ENCODE results near the gene PRDM8. TPM values are rescaled to one million over a fixed set of nuclear protein-coding genes. Genes with fewer than 3 reads are reported as not detected.

PRDM8 gene
- total and polyA plus RNA-seq, 5 experiments from 2014 or later = 0.55 to 11.5 (median 1.8) TPM

DNA sequence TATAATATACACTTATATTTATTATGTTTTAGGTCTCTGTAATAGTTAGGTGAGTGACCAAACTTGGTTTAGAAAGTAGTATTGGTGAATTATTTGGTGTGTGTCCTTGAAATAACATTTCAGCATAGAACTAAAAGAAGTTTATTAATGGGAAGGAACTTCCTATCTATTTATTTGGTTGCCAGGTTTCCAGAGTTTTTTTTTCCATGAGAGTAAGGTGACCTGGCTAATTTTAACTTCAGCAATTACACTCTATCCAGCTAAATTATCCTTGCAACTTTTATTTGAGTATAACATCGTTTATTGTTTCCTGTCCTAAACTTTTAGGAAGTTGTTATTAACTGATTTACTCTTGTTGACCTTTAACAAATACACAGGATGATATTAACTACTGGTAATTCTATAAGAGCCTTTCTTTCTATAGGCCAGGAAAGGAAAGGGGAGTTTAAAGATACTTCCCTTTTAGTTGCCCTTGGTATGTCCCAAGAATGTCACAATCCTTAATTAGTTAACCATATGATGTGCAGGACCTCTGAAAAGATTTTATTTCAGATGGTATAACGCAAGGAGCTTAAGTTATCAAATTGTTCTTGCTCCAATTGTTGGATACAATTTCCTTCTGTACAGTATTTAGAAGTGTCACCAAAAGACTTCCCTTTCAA is 18.9 kb downstream of the PRDM8 start:
- H3K36me3 Mint-ChIP-seq = no peaks in the 10 kb centered on the region
- DNase-seq (no peak), ATAC-seq (no peak)
- peaks cover 8 to 35% (median 10%) of the 10 kb centered on the region in 5 donors for H3K27me3 Mint-ChIP-seq
- POLR2A ChIA-PET = interaction anchor here (1.1 kb wide), 1 partner anchor 14 kb away, joined by 4 read pairs; no protein-coding TSS in a partner anchor
- H3K4me1 Mint-ChIP-seq = peaks cover 0 to 3% (median 0%) of the 10 kb centered on the region in 4 donors
- no peaks in the 10 kb centered on the region for H3K9me3 Mint-ChIP-seq
- no peak overlapping the region for H3K27ac Mint-ChIP-seq
- H3K4me3 Mint-ChIP-seq = no peak overlapping the region

- Mint-ChIP-seq H3K4me1 (peaks cover 0 to 3% (median 0%) of the 10 kb centered on the region in 4 donors), H3K4me3 (no peak overlapping the region), H3K27ac (no peak overlapping the region), H3K36me3 (no peaks in the 10 kb centered on the region), H3K9me3 (no peaks in the 10 kb centered on the region), H3K27me3 (peaks cover 8 to 31% (median 10%) of the 10 kb centered on the region in 5 donors)
- no peak for ATAC-seq
- no peak for DNase-seq
- POLR2A ChIA-PET = interaction anchor here (1.5 kb wide), 1 partner anchor 17 kb away, joined by 3 read pairs; no protein-coding TSS in a partner anchor
These were observed 22.2 kb downstream of the PRDM8 start for GRCh38 chr4:80219301-80220025.

GRCh38 chr4:80220711-80221110 is 23.4 kb downstream of the PRDM8 start:
- DNase-seq (no peak), ATAC-seq (no peak)
- no peaks in the 10 kb centered on the region for H3K4me1 Mint-ChIP-seq
- no peaks in the 10 kb centered on the region for H3K9me3 Mint-ChIP-seq
- H3K27ac Mint-ChIP-seq = no peak overlapping the region
- POLR2A ChIA-PET = interaction anchor here (1.5 kb wide), 1 partner anchor 18 kb away, joined by 3 read pairs; no protein-coding TSS in a partner anchor
- no peaks in the 10 kb centered on the region for H3K36me3 Mint-ChIP-seq
- H3K4me3 Mint-ChIP-seq = no peak overlapping the region
- H3K27me3 Mint-ChIP-seq = peaks cover 8 to 31% (median 10%) of the 10 kb centered on the region in 5 donors

DNA sequence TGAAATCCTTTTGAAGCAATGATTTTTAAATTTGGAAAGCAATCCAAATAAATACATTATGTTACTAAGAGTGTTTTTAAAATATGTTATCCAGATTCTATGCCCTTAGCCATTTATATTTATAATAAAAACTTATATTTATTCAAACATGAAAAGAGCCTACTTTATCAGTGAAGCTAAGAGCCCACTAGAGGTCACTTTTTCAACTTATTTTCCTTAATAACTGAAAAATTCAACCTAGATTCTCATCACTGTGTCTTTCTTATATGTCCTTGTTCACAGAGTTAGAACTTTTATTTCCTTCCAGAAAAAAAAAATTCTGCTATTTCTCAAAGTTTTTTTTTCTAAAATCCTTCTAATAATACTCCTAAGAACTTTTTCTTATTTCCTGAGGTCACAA is 23.9 kb downstream of the PRDM8 start:
- Mint-ChIP-seq H3K27ac (no peak overlapping the region), H3K27me3 (peaks cover 8 to 31% (median 10%) of the 10 kb centered on the region in 5 donors), H3K36me3 (no peaks in the 10 kb centered on the region), H3K4me3 (no peak overlapping the region), H3K4me1 (no peaks in the 10 kb centered on the region), H3K9me3 (no peaks in the 10 kb centered on the region)
- POLR2A ChIA-PET = interaction anchor here (1.5 kb wide), 1 partner anchor 18 kb away, joined by 3 read pairs; no protein-coding TSS in a partner anchor
- no peak for ATAC-seq
- DNase-seq = no peak

GRCh38 chr4:80225595-80225994 is 28.3 kb downstream of the PRDM8 start:
- ATAC-seq (no peak), DNase-seq (no peak)
- Mint-ChIP-seq H3K27ac (no peak overlapping the region), H3K4me1 (no peaks in the 10 kb centered on the region), H3K36me3 (no peaks in the 10 kb centered on the region), H3K4me3 (no peak overlapping the region), H3K27me3 (peaks cover 2 to 19% (median 9%) of the 10 kb centered on the region in 5 donors), H3K9me3 (no peaks in the 10 kb centered on the region)
- POLR2A ChIA-PET = no interaction called here

- POLR2A ChIA-PET = no interaction called here
- Mint-ChIP-seq H3K4me1 (no peaks in the 10 kb centered on the region), H3K9me3 (no peaks in the 10 kb centered on the region), H3K36me3 (no peaks in the 10 kb centered on the region), H3K4me3 (no peak overlapping the region), H3K27me3 (peaks cover 0 to 20% (median 7%) of the 10 kb centered on the region in 5 donors), H3K27ac (no peak overlapping the region)
- no peak for DNase-seq
- ATAC-seq = no peak
These were observed 28.8 kb downstream of the PRDM8 start for GRCh38 chr4:80226094-80226493.

DNA sequence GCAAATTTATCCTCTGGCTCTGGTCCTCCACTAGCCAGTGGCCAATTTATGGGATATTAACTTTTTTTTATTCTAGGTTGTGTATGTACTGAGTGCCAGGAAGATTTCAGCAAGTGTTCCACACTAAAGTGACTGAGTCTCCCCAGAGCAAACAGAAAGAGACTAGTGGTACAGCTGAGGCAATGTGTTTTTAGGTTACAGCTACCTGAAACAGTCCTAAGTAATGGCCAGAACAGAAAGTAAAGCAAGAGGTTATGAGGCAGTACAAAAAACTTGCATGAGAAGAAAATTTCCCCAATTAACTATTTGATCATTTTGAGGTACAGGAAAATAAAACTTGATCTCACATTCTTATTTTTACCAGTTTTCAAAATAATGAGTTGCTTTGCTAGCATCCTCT is 31.2 kb downstream of the PRDM8 start:
- Mint-ChIP-seq H3K27ac (no peak overlapping the region), H3K27me3 (peaks cover 0 to 20% (median 6%) of the 10 kb centered on the region in 5 donors), H3K4me3 (no peak overlapping the region), H3K36me3 (no peaks in the 10 kb centered on the region), H3K4me1 (no peaks in the 10 kb centered on the region), H3K9me3 (no peaks in the 10 kb centered on the region)
- ATAC-seq = no peak
- POLR2A ChIA-PET = no interaction called here
- no peak for DNase-seq

- POLR2A ChIA-PET = no interaction called here
- H3K4me3 Mint-ChIP-seq = no peak overlapping the region
- no peaks in the 10 kb centered on the region for H3K36me3 Mint-ChIP-seq
- ATAC-seq = no peak
- no peaks in the 10 kb centered on the region for H3K9me3 Mint-ChIP-seq
- H3K27me3 Mint-ChIP-seq = peaks cover 0 to 20% (median 9%) of the 10 kb centered on the region in 5 donors
- no peak overlapping the region for H3K27ac Mint-ChIP-seq
- H3K4me1 Mint-ChIP-seq = no peaks in the 10 kb centered on the region
- no peak for DNase-seq
These were observed 31.8 kb downstream of the PRDM8 start for GRCh38 chr4:80229128-80229527.

GRCh38 chr4:80229590-80229989 is 32.3 kb downstream of the PRDM8 start:
- H3K4me3 Mint-ChIP-seq = no peak overlapping the region
- DNase-seq (no peak), ATAC-seq (no peak)
- POLR2A ChIA-PET = no interaction called here
- no peak overlapping the region for H3K27ac Mint-ChIP-seq
- no peaks in the 10 kb centered on the region for H3K9me3 Mint-ChIP-seq
- H3K36me3 Mint-ChIP-seq = no peaks in the 10 kb centered on the region
- H3K27me3 Mint-ChIP-seq = peaks cover 0 to 20% (median 9%) of the 10 kb centered on the region in 5 donors
- no peaks in the 10 kb centered on the region for H3K4me1 Mint-ChIP-seq

DNA sequence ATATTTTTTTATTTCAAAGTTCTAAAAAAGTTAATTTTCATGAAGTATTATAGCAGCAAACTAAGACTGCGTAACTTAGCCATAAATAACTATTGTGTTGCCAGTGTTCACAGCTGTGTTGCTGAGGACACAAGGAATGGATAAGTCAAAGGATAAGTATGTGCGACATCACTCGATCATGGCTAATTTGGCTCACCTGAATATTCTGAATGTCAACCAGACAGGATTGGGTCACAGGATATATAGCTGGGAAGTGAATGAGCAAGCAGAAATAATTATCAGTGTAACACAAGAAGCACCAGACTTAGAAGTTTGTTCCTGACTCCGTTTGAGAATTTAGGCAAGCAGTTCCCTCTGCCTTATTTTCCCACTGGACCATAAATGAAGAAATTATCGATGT is 33.9 kb downstream of the PRDM8 start:
- H3K36me3 Mint-ChIP-seq = no peaks in the 10 kb centered on the region
- DNase-seq (no peak), ATAC-seq (no peak)
- peaks cover 5 to 27% (median 14%) of the 10 kb centered on the region in 5 donors for H3K27me3 Mint-ChIP-seq
- no peak overlapping the region for H3K27ac Mint-ChIP-seq
- H3K9me3 Mint-ChIP-seq = no peaks in the 10 kb centered on the region
- POLR2A ChIA-PET = no interaction called here
- H3K4me3 Mint-ChIP-seq = no peak overlapping the region
- no peaks in the 10 kb centered on the region for H3K4me1 Mint-ChIP-seq

GRCh38 chr4:80232707-80233370 is 35.5 kb downstream of the PRDM8 start:
- DNase-seq (no peak), ATAC-seq (no peak)
- Mint-ChIP-seq H3K9me3 (no peaks in the 10 kb centered on the region), H3K36me3 (no peaks in the 10 kb centered on the region), H3K4me3 (no peak overlapping the region), H3K27ac (no peak overlapping the region), H3K27me3 (peaks cover 5 to 31% (median 17%) of the 10 kb centered on the region in 5 donors), H3K4me1 (no peaks in the 10 kb centered on the region)
- POLR2A ChIA-PET = interaction anchor here (0.7 kb wide), 1 partner anchor 578 kb away, joined by 4 read pairs; no protein-coding TSS in a partner anchor

GRCh38 chr4:80233390-80233789 is 36.1 kb downstream of the PRDM8 start:
- Mint-ChIP-seq H3K9me3 (no peaks in the 10 kb centered on the region), H3K27ac (no peak overlapping the region), H3K36me3 (no peaks in the 10 kb centered on the region), H3K4me3 (no peak overlapping the region), H3K27me3 (peaks cover 5 to 30% (median 17%) of the 10 kb centered on the region in 5 donors), H3K4me1 (no peaks in the 10 kb centered on the region)
- DNase-seq (no peak), ATAC-seq (no peak)
- POLR2A ChIA-PET = no interaction called here

DNA sequence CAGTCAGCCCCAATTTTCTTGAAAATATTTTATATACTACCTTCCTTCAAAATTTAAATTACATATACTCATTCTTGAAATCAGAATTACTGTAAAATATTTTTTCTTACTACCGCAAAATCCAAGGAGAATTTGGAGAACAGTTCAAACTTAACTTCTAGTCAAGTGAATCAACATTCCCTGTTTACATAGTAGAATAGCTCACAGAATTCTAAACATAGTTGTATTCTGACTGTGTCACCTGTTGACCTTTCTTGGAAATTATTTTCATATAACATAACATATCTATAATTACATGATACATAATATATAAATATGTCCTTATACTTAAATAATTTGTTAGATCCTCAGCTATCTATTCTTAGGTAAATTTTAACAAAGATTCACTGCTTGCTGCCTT is 38.1 kb downstream of the PRDM8 start:
- ATAC-seq = no peak

More for the DNA sequence above, 38.1 kb downstream of the PRDM8 start:
- no peak for DNase-seq
- no peaks in the 10 kb centered on the region for H3K36me3 Mint-ChIP-seq
- POLR2A ChIA-PET = no interaction called here
- H3K27me3 Mint-ChIP-seq = peaks cover 5 to 15% (median 10%) of the 10 kb centered on the region in 5 donors
- no peaks in the 10 kb centered on the region for H3K9me3 Mint-ChIP-seq
- H3K27ac Mint-ChIP-seq = no peak overlapping the region
- no peak overlapping the region for H3K4me3 Mint-ChIP-seq
- H3K4me1 Mint-ChIP-seq = no peaks in the 10 kb centered on the region
